ENCODE data around the gene STARD13. TPM values are rescaled to one million over a fixed set of nuclear protein-coding genes. Genes with fewer than 3 reads are reported as not detected.

STARD13 gene
- total RNA-seq, 2 donors from 2014 or later = 43.9 to 47.1 TPM

- Histone ChIP-seq H3K27me3 (replicated peaks; ENCODE audit: insufficient read depth) (no peaks in the 10 kb centered on the region), H3K4me1 (ENCODE audit: control insufficient read depth in 1 of 2, low read depth in 2 of 2) (no peaks in the 10 kb centered on the region), H3K36me3 (no peaks in the 10 kb centered on the region), H3K27ac (no peak overlapping the region), H3K4me3 (no peak overlapping the region), H3K9me3 (no peaks in the 10 kb centered on the region)
- ATAC-seq (ENCODE audit: insufficient number of reproducible peaks, low FRiP score, low read depth) = no peak
- DNase-seq (ENCODE audit: low spot score) = no peak
- TF ChIP-seq, protein P1, sequence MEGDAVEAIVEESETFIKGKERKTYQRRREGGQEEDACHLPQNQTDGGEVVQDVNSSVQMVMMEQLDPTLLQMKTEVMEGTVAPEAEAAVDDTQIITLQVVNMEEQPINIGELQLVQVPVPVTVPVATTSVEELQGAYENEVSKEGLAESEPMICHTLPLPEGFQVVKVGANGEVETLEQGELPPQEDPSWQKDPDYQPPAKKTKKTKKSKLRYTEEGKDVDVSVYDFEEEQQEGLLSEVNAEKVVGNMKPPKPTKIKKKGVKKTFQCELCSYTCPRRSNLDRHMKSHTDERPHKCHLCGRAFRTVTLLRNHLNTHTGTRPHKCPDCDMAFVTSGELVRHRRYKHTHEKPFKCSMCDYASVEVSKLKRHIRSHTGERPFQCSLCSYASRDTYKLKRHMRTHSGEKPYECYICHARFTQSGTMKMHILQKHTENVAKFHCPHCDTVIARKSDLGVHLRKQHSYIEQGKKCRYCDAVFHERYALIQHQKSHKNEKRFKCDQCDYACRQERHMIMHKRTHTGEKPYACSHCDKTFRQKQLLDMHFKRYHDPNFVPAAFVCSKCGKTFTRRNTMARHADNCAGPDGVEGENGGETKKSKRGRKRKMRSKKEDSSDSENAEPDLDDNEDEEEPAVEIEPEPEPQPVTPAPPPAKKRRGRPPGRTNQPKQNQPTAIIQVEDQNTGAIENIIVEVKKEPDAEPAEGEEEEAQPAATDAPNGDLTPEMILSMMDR (IDR thresholded peaks at IDR 0.05) = no peak
Observed at GRCh38 chr13:33099860-33100259, 185.7 kb downstream of the STARD13 start.

DNA sequence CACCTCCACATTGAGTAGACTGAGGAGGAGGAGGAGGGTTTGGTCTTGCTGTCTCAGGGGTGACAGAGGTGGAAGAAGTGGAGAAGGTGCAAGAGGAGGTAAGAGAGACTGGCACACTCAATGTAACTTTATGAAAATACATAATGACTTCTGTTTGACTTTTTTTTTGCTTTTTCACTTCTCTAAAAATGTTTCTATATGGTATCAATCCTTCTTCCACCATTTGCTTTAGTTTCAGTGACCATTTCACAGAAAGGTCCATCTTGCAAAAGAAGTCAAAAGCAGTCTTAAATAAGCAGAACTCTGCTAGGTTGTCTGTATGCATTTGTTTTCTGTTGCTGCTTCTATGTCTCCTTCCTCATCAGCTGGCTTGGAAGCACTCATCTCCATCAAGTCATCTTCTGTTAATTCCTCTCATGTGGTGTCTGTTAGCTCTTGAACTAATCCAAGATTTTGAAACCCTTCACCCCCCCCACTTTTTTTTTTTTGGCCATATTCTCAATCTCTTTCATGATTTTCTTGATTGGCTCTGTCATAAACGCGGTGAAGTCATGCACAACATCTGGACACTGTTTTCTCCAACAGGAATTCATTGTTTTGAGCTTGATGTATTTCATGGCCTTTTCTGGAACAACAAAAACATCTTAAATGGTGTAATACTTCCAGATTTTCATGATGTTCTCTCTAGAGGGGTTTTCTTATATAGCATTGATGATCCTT is 188.5 kb downstream of the STARD13 start:
- Histone ChIP-seq H3K36me3 (no peaks in the 10 kb centered on the region), H3K4me3 (no peak overlapping the region), H3K9me3 (no peaks in the 10 kb centered on the region), H3K27me3 (replicated peaks; ENCODE audit: insufficient read depth) (no peaks in the 10 kb centered on the region), H3K4me1 (ENCODE audit: control insufficient read depth in 1 of 2, low read depth in 2 of 2) (no peaks in the 10 kb centered on the region), H3K27ac (no peak overlapping the region)
- DNase-seq (ENCODE audit: low spot score) (no peak), ATAC-seq (ENCODE audit: insufficient number of reproducible peaks, low FRiP score, low read depth) (no peak)
- TF ChIP-seq, protein P1 (IDR thresholded peaks at IDR 0.05) = no peak

DNA sequence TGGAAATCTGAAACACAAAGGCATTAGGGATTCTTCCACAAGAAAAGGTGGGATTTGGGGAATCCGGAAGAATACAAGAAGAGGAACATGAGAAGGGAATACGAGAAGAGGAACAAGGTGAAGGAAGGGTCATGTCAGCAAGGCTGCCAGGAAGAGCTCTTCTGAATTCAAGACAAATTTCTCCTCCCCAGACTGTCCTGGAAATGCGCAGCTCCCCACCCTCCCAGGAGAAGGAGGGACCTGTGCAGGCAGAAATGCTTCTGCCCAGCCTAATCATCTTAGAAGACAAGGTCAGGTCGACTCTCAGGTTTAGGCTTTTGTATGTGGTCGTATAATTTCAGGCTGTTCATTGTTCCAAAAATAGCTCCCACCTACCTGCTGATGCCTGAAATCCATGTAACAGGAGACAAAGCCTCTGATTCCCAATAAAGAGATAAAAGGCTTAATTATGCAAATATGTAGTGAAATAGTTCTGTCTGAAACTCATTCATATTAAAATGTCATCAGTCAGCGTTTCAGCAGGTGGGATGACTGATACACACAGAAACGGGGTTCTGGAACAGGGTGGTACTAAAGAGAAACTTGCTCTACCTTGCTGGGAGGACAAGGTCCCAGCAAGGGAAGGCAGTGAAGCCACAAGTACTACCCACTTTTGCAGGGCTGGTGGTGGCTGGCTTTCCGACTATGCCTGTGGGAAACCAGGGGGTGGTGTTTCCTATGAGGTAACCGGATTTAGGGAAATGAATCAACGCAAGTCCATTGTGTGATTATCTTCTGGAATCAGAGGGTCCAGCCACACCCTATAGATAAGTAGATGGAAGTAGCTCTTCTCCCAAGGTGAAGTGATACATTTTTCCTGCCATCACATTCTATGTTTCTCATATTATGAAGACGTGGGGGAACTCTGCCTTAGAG is 193.2 kb downstream of the STARD13 start:
- ATAC-seq (ENCODE audit: insufficient number of reproducible peaks, low FRiP score, low read depth) = no peak
- H3K9me3 ChIP-seq = no peaks in the 10 kb centered on the region
- no peak overlapping the region for H3K27ac ChIP-seq
- no peaks in the 10 kb centered on the region for H3K36me3 ChIP-seq
- no peak for DNase-seq (ENCODE audit: low spot score)
- no peak overlapping the region for H3K4me3 ChIP-seq
- H3K27me3 ChIP-seq (replicated peaks; ENCODE audit: insufficient read depth) = no peaks in the 10 kb centered on the region
- TF ChIP-seq, protein P1 (IDR thresholded peaks at IDR 0.05) = no peak
- H3K4me1 ChIP-seq (ENCODE audit: control insufficient read depth in 1 of 2, low read depth in 2 of 2) = no peaks in the 10 kb centered on the region

GRCh38 chr13:33091415-33091774 is 194.2 kb downstream of the STARD13 start:
- H3K27me3 ChIP-seq (replicated peaks; ENCODE audit: insufficient read depth) = no peaks in the 10 kb centered on the region
- no peak overlapping the region for H3K4me3 ChIP-seq
- TF ChIP-seq, protein P1 (IDR thresholded peaks at IDR 0.05) = no peak
- H3K4me1 ChIP-seq (ENCODE audit: control insufficient read depth in 1 of 2, low read depth in 2 of 2) = no peaks in the 10 kb centered on the region
- no peaks in the 10 kb centered on the region for H3K36me3 ChIP-seq
- ATAC-seq (ENCODE audit: insufficient number of reproducible peaks, low FRiP score, low read depth) = no peak
- no peak for DNase-seq (ENCODE audit: low spot score)
- no peak overlapping the region for H3K27ac ChIP-seq
- no peaks in the 10 kb centered on the region for H3K9me3 ChIP-seq

DNA sequence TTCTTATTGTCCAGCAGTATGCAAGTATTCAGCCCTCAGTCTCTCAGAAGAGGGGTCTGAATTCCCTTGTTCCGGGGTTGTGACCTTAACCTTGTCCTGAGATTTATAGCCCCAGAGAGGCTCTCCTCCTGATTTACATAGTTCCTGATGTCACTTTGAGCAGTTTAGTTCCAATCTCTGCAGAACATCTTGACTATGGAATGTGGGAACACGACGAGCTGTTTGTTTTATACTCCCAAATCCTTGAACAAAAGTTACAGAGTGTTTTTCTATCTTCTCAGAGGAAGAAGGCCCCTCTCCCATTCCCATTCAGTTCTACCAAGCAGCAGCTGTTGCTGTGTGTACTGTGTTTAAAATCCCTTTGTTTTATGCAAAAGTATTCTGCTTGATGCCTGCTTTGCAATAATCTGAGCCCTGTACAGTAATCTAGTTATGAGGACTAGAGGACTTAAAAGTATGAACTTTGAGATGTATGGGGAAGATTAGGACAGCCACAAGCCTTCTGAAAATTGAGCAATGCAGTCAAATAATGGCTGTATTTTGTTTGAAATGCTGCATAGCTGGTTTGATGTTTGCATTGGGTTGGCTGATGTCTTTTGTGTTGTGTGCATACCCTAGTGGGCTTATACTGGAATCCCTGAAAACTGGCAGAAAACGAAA is 194.7 kb downstream of the STARD13 start:
- no peak overlapping the region for H3K27ac ChIP-seq
- no peaks in the 10 kb centered on the region for H3K27me3 ChIP-seq (replicated peaks; ENCODE audit: insufficient read depth)

More for the DNA sequence above, 194.7 kb downstream of the STARD13 start:
- DNase-seq (ENCODE audit: low spot score) = no peak
- H3K36me3 ChIP-seq = no peaks in the 10 kb centered on the region
- no peaks in the 10 kb centered on the region for H3K9me3 ChIP-seq
- no peak for ATAC-seq (ENCODE audit: insufficient number of reproducible peaks, low FRiP score, low read depth)
- H3K4me1 ChIP-seq (ENCODE audit: control insufficient read depth in 1 of 2, low read depth in 2 of 2) = no peaks in the 10 kb centered on the region
- TF ChIP-seq, protein P1 (IDR thresholded peaks at IDR 0.05) = no peak
- H3K4me3 ChIP-seq = no peak overlapping the region
